Central memory CD8-positive, alpha-beta T cell (primary cell): Measurements from ENCODE around the gene GRIA4.

Experiments used
- ATAC-seq: fragments of 150-1000 bp; cut with Tn5 transposase; replicated peaks from 2 replicates; pipeline ENCODE4 v1.10.0; 2022; ENCODE audit warnings: mild to moderate bottlenecking, moderate FRiP score, moderate number of reproducible peaks; ENCODE audit not compliant: poor library complexity, severe bottlenecking; ENCODE audit errors: extremely low read depth
- DNase-seq, 2 donors: peaks; one replicate each; pipeline ENCODE4 v3.0.0; 2021; ENCODE audit warnings: low spot score in 2 of 2
- H3K27ac Mint-ChIP-seq: one replicate; pipeline ENCODE4 v1.8.0; 2022; ENCODE audit warnings: low read depth, mild to moderate bottlenecking, moderate library complexity, mixed read lengths
- H3K27me3 Mint-ChIP-seq: one replicate; pipeline ENCODE4 v1.8.0; 2022; ENCODE audit warnings: mixed read lengths
- H3K36me3 Mint-ChIP-seq: one replicate; pipeline ENCODE4 v1.8.0; 2022; ENCODE audit warnings: mild to moderate bottlenecking, moderate library complexity, mixed read lengths; ENCODE audit not compliant: insufficient read depth
- H3K4me1 Mint-ChIP-seq: one replicate; pipeline ENCODE4 v1.8.0; 2022; ENCODE audit warnings: mixed read lengths
- H3K4me3 Mint-ChIP-seq: one replicate; pipeline ENCODE4 v1.8.0; 2022; ENCODE audit warnings: mild to moderate bottlenecking, moderate library complexity, mixed read lengths
- H3K9me3 Mint-ChIP-seq: one replicate; pipeline ENCODE4 v1.8.0; 2022; ENCODE audit warnings: mixed read lengths

Gene GRIA4

GRCh38 chr11:105827906-105828305 lies 218.0 kb downstream of the GRIA4 start:
- ATAC-seq (no peak), DNase-seq (no peak)
- H3K27ac Mint-ChIP-seq: no peak overlapping the region
- H3K9me3 Mint-ChIP-seq: no peaks in the 10 kb centered on the region
- no peaks in the 10 kb centered on the region for H3K4me1 Mint-ChIP-seq
- no peaks in the 10 kb centered on the region for H3K36me3 Mint-ChIP-seq
- no peak overlapping the region for H3K4me3 Mint-ChIP-seq
- H3K27me3 Mint-ChIP-seq: no peaks in the 10 kb centered on the region

- no peak overlapping the region for H3K4me3 Mint-ChIP-seq
- no peaks in the 10 kb centered on the region for H3K27me3 Mint-ChIP-seq
- no peaks in the 10 kb centered on the region for H3K36me3 Mint-ChIP-seq
- DNase-seq (no peak), ATAC-seq (no peak)
- H3K4me1 Mint-ChIP-seq: no peaks in the 10 kb centered on the region
- H3K27ac Mint-ChIP-seq: no peak overlapping the region
- H3K9me3 Mint-ChIP-seq: no peaks in the 10 kb centered on the region
Observed at GRCh38 chr11:105829084-105829483, 219.2 kb downstream of the GRIA4 start.

GRCh38 chr11:105834461-105834860 lies 224.6 kb downstream of the GRIA4 start:
- H3K4me1 Mint-ChIP-seq: no peaks in the 10 kb centered on the region

GRCh38 chr11:105838668-105839384 lies 229.0 kb downstream of the GRIA4 start:
- ATAC-seq: no peak
- peaks cover 2% of the 10 kb centered on the region for H3K36me3 Mint-ChIP-seq
- no peak for DNase-seq
- H3K4me3 Mint-ChIP-seq: no peak overlapping the region
- no peaks in the 10 kb centered on the region for H3K9me3 Mint-ChIP-seq
- peaks cover 10% of the 10 kb centered on the region for H3K27me3 Mint-ChIP-seq
- no peak overlapping the region for H3K27ac Mint-ChIP-seq
- no peaks in the 10 kb centered on the region for H3K4me1 Mint-ChIP-seq

More at GRCh38 chr11:105834461-105834860, 224.6 kb downstream of the GRIA4 start:
- Mint-ChIP-seq H3K27me3 (no peaks in the 10 kb centered on the region), H3K4me3 (no peak overlapping the region), H3K36me3 (peaks cover 2% of the 10 kb centered on the region), H3K9me3 (no peaks in the 10 kb centered on the region), H3K27ac (no peak overlapping the region)
- no peak for ATAC-seq
- no peak for DNase-seq

GRCh38 chr11:105840391-105840790 lies 230.5 kb downstream of the GRIA4 start:
- Mint-ChIP-seq H3K27ac (no peak overlapping the region), H3K4me1 (no peaks in the 10 kb centered on the region), H3K27me3 (peaks cover 19% of the 10 kb centered on the region), H3K9me3 (no peaks in the 10 kb centered on the region), H3K4me3 (no peak overlapping the region), H3K36me3 (peaks cover 2% of the 10 kb centered on the region)
- DNase-seq (no peak), ATAC-seq (no peak)

GRCh38 chr11:105852403-105852802 lies 242.5 kb downstream of the GRIA4 start:
- ATAC-seq: no peak
- DNase-seq: no peak
- H3K27ac Mint-ChIP-seq: no peak overlapping the region
- H3K9me3 Mint-ChIP-seq: no peaks in the 10 kb centered on the region
- no peaks in the 10 kb centered on the region for H3K36me3 Mint-ChIP-seq
- no peak overlapping the region for H3K4me3 Mint-ChIP-seq
- H3K27me3 Mint-ChIP-seq: no peaks in the 10 kb centered on the region
- no peaks in the 10 kb centered on the region for H3K4me1 Mint-ChIP-seq

- H3K36me3 Mint-ChIP-seq: no peaks in the 10 kb centered on the region
- no peak overlapping the region for H3K27ac Mint-ChIP-seq
- no peaks in the 10 kb centered on the region for H3K4me1 Mint-ChIP-seq
- H3K27me3 Mint-ChIP-seq: no peaks in the 10 kb centered on the region
- no peaks in the 10 kb centered on the region for H3K9me3 Mint-ChIP-seq
- H3K4me3 Mint-ChIP-seq: no peak overlapping the region
- DNase-seq (no peak), ATAC-seq (no peak)
Observed at GRCh38 chr11:105854269-105854668, 244.4 kb downstream of the GRIA4 start.

- H3K9me3 Mint-ChIP-seq: no peaks in the 10 kb centered on the region
- H3K27ac Mint-ChIP-seq: no peak overlapping the region
- no peaks in the 10 kb centered on the region for H3K27me3 Mint-ChIP-seq
- ATAC-seq: no peak
- DNase-seq: no peak
- H3K4me3 Mint-ChIP-seq: no peak overlapping the region
- no peaks in the 10 kb centered on the region for H3K4me1 Mint-ChIP-seq
- no peaks in the 10 kb centered on the region for H3K36me3 Mint-ChIP-seq
Observed at GRCh38 chr11:105856954-105857353, 247.1 kb downstream of the GRIA4 start.

- Mint-ChIP-seq H3K9me3 (no peaks in the 10 kb centered on the region), H3K4me1 (no peaks in the 10 kb centered on the region), H3K36me3 (no peaks in the 10 kb centered on the region), H3K27ac (no peak overlapping the region), H3K27me3 (no peaks in the 10 kb centered on the region), H3K4me3 (no peak overlapping the region)
- ATAC-seq: no peak
- DNase-seq: no peak
Observed at GRCh38 chr11:105857728-105858127, 247.9 kb downstream of the GRIA4 start.

- Mint-ChIP-seq H3K9me3 (no peaks in the 10 kb centered on the region), H3K27me3 (no peaks in the 10 kb centered on the region), H3K27ac (no peak overlapping the region), H3K36me3 (no peaks in the 10 kb centered on the region), H3K4me3 (no peak overlapping the region), H3K4me1 (no peaks in the 10 kb centered on the region)
- DNase-seq (no peak), ATAC-seq (no peak)
Observed at GRCh38 chr11:105858841-105859240, 249.0 kb downstream of the GRIA4 start.

GRCh38 chr11:105860105-105860504 lies 250.2 kb downstream of the GRIA4 start:
- Mint-ChIP-seq H3K27me3 (no peaks in the 10 kb centered on the region), H3K9me3 (no peaks in the 10 kb centered on the region), H3K27ac (no peak overlapping the region), H3K4me3 (no peak overlapping the region), H3K4me1 (no peaks in the 10 kb centered on the region), H3K36me3 (no peaks in the 10 kb centered on the region)
- no peak for ATAC-seq
- no peak for DNase-seq

GRCh38 chr11:105861225-105861624 lies 251.4 kb downstream of the GRIA4 start:
- Mint-ChIP-seq H3K9me3 (no peaks in the 10 kb centered on the region), H3K27me3 (no peaks in the 10 kb centered on the region), H3K4me3 (no peak overlapping the region), H3K4me1 (no peaks in the 10 kb centered on the region), H3K36me3 (no peaks in the 10 kb centered on the region), H3K27ac (no peak overlapping the region)
- no peak for ATAC-seq
- no peak for DNase-seq

GRCh38 chr11:105862736-105863367 lies 253.0 kb downstream of the GRIA4 start:
- ATAC-seq: no peak
- Mint-ChIP-seq H3K27ac (no peak overlapping the region), H3K27me3 (peaks cover 16% of the 10 kb centered on the region)

More at GRCh38 chr11:105862736-105863367, 253.0 kb downstream of the GRIA4 start:
- Mint-ChIP-seq H3K4me3 (no peak overlapping the region), H3K4me1 (no peaks in the 10 kb centered on the region), H3K9me3 (no peaks in the 10 kb centered on the region), H3K36me3 (no peaks in the 10 kb centered on the region)
- DNase-seq: no peak
